Endothelial cell of umbilical vein (primary cell): Measurements from ENCODE around the gene STAU1. TPM values are rescaled to one million over a fixed set of nuclear protein-coding genes. Genes with fewer than 3 reads are reported as not detected.

Source experiments
- BruUV-seq: library from RNA; stranded (reverse); fragments of 400-500 nt; replicated peaks from 2 replicates; lab custom pipeline; 2021; lab: Mats Ljungman, UMichigan
- CTCF ChIA-PET: fragments of 300-600, 350-600 bp; sonication (Branson Sonifier 250); formaldehyde crosslinking; loops from one replicate; lab custom pipeline; 2021; ENCODE audit warnings: antibody characterized with exemption, inconsistent platforms; lab: Charles Lee
- POLR2A ChIA-PET: fragments of 300-600, 350-600 bp; sonication (Branson Sonifier 250); formaldehyde crosslinking; loops from one replicate; lab custom pipeline; 2021; ENCODE audit warnings: antibody characterized with exemption, inconsistent platforms; lab: Charles Lee
- DNase-seq: peaks from one replicate; pipeline ENCODE4 v3.0.0-alpha.2; 2011; ENCODE audit warnings: low read depth, low spot score
- FAIRE-seq: peaks from 2 replicates; lab custom pipeline; 2011; peaks lifted over from hg19 to GRCh38; lab: Jason Lieb, UNC
- H2AFZ ChIP-seq: 2 replicates; pipeline ENCODE4 v1.6.0; 2012; ENCODE audit warnings: low read depth, low read length, control low read depth, inconsistent platforms
- H3K27ac ChIP-seq: 2 replicates; pipeline ENCODE4 v1.5.1; 2011; ENCODE audit warnings: low read depth, mild to moderate bottlenecking, control low read depth, low read length, moderate library complexity; ENCODE audit not compliant: insufficient read depth
- H3K27me3 ChIP-seq, 2 experiments: 2 replicates each; pipeline versions ENCODE4 v1.6.0 to v1.6.1; 2011; ENCODE audit warnings: low read length in 2 of 2, mixed read lengths in 1 of 2; ENCODE audit not compliant: control insufficient read depth in 2 of 2, insufficient read depth in 2 of 2
- H3K36me3 ChIP-seq, 2 experiments: 2 replicates in 1 of 2; 3 replicates in 1 of 2; pipeline ENCODE4 v1.5.1; 2011; ENCODE audit warnings: low read length in 2 of 2, mild to moderate bottlenecking in 1 of 2, moderate library complexity in 1 of 2; ENCODE audit not compliant: control insufficient read depth in 2 of 2, insufficient read depth in 2 of 2; ENCODE audit errors: extremely low read depth in 1 of 2
- H3K4me1 ChIP-seq: 3 replicates; pipeline ENCODE4 v1.5.1; 2011; ENCODE audit warnings: mild to moderate bottlenecking, low read length; ENCODE audit not compliant: control insufficient read depth, insufficient read depth; ENCODE audit errors: extremely low read depth
- H3K4me2 ChIP-seq: 2 replicates; pipeline ENCODE4 v1.6.1; 2011; ENCODE audit warnings: low read length, control low read depth, mixed read lengths; ENCODE audit not compliant: insufficient read depth
- H3K4me3 ChIP-seq, 3 experiments: fragments of 200-600 bp in 1 of 3; sonication (generic), shearing (Covaris generic) in 1 of 3; replicated peaks in 1 of 3; 2 replicates each; pipeline ENCODE4 v1.5.1; 2011 to 2016; ENCODE audit warnings: control low read depth in 3 of 3, low read length in 3 of 3, mild to moderate bottlenecking in 2 of 3, inconsistent platforms in 1 of 3, low read depth in 1 of 3, moderate library complexity in 1 of 3; ENCODE audit not compliant: insufficient read depth in 1 of 3
- H3K79me2 ChIP-seq: 2 replicates; pipeline ENCODE4 v1.6.0; 2012; ENCODE audit warnings: low read length, inconsistent platforms; ENCODE audit not compliant: control insufficient read depth, insufficient read depth
- H3K9ac ChIP-seq: replicated peaks from 2 replicates; pipeline ENCODE3; 2011; ENCODE audit warnings: low read length, control low read depth; ENCODE audit not compliant: insufficient read depth; ENCODE audit errors: extremely low read depth
- H3K9me1 ChIP-seq: replicated peaks from 3 replicates; pipeline ENCODE4 v1.6.0; 2011; ENCODE audit warnings: mild to moderate bottlenecking, low read length; ENCODE audit not compliant: control insufficient read depth, insufficient read depth; ENCODE audit errors: extremely low read depth
- H3K9me3 ChIP-seq: replicated peaks from 2 replicates; pipeline ENCODE4 v1.5.1; 2012; ENCODE audit warnings: low read length, inconsistent platforms; ENCODE audit not compliant: control insufficient read depth, insufficient read depth
- H4K20me1 ChIP-seq: replicated peaks from 2 replicates; pipeline ENCODE3; 2011; ENCODE audit warnings: mild to moderate bottlenecking, low read length; ENCODE audit not compliant: control insufficient read depth, insufficient read depth; ENCODE audit errors: extremely low read depth
- FOS ChIP-seq: IDR thresholded peaks from 2 replicates; pipeline ENCODE4 v1.6.1; 2011; ENCODE audit warnings: mild to moderate bottlenecking, low read length, moderate library complexity, borderline replicate concordance; ENCODE audit not compliant: insufficient read depth
- GATA2 ChIP-seq: IDR thresholded peaks from 2 replicates; pipeline ENCODE4 v1.7.0; 2011; ENCODE audit warnings: low read depth, mild to moderate bottlenecking, moderate library complexity, mixed read lengths, low read length; ENCODE audit not compliant: insufficient read length, insufficient read depth
- MYC ChIP-seq: IDR thresholded peaks from one replicate; pipeline ENCODE4 v1.6.1; 2011; ENCODE audit warnings: mild to moderate bottlenecking, low read depth, low read length
- POLR2A ChIP-seq: IDR thresholded peaks from 2 replicates; pipeline ENCODE4 v1.6.1; 2012; ENCODE audit warnings: low read depth, mild to moderate bottlenecking, control low read depth, low read length
- dilution Hi-C: fragments of 300-500 bp; cut with MboI; formaldehyde crosslinking; loops from one replicate; pipeline ENCODE4 v1.15.0; 2019; ENCODE audit warnings: low sequenced_read_pairs; ENCODE audit not compliant: extremely low pct_ligation_motif_present
- intact Hi-C: fragments of 100-400 bp; cut with micrococcal nuclease; formaldehyde crosslinking; loops from one replicate; pipeline ENCODE4 v1.10.0; 2022
- polyA plus RNA-seq, 4 experiments: library from polyadenylated mRNA; depleted of rRNA in 3 of 4; stranded (reverse) in 3 of 4; unstranded in 1 of 4; fragments of >200 nt; gene quantifications; 2 replicates each; pipeline versions ENCODE4 v1.2.1 to v1.2.3, GENCODE V29; 2011 to 2012; ENCODE audit warnings: missing spikeins in 1 of 4
- total RNA-seq: library from RNA; stranded (reverse); gene quantifications from 2 replicates; pipeline ENCODE4 v1.2.3, GENCODE V29; 2021
- TF ChIP-seq, protein P1 (sequence below): IDR thresholded peaks from 2 replicates; pipeline ENCODE4 v1.6.1; 2011; ENCODE audit not compliant: insufficient read depth, insufficient read length
- TF ChIP-seq, protein P2 (sequence below), 2 donors: IDR thresholded peaks; 1 replicate in 1 of 2; 2 replicates in 1 of 2; pipeline ENCODE4 v1.5.1; 2011; ENCODE audit warnings: low read length in 2 of 2, mild to moderate bottlenecking in 2 of 2, moderate library complexity in 2 of 2, control low read depth in 1 of 2, inconsistent platforms in 1 of 2, low read depth in 1 of 2; ENCODE audit not compliant: insufficient read depth in 1 of 2; ENCODE audit errors: extremely low read depth in 1 of 2

STAU1 gene
- total and polyA plus RNA-seq, 2 donors (not counting 3 experiments of a cell fraction or from before 2014, with no cell fraction given): 53.1 to 98.1 TPM

DNA sequence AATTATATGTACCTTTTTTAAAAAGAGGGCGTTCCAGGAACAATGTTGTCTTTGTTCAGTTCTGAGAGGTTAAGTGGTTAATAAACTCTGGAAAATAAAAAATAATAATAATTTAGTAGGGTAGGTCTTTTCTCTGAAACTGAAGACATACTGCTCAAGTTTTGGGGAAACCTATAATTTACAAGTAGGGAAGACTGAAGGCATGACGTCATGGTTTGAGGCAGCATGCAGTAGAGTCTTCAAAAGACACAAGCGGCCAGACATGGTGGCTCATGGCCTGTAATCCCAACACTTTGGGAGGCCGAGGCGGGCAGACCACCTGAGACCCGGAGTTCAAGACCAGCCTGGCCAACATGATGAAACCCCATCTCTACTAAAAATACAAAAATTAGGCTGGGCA lies 14.0 kb downstream of the STAU1 start:
- Histone ChIP-seq H3K4me3 (no peak overlapping the region), H3K36me3 (peaks cover 3% of the 10 kb centered on the region in 2 experiments), H3K4me2 (no peak overlapping the region), H4K20me1 (peaks cover 2% of the 10 kb centered on the region), H3K9me3 (no peaks in the 10 kb centered on the region), H3K4me1 (no peaks in the 10 kb centered on the region), H3K9me1 (no peaks in the 10 kb centered on the region), H3K27ac (no peak overlapping the region), H3K27me3 (no peaks in the 10 kb centered on the region), H3K79me2 (peaks cover 67% of the 10 kb centered on the region), H2AFZ (no peak overlapping the region), H3K9ac (no peak overlapping the region)
- FAIRE-seq (no peak), DNase-seq (no peak)
- dilution Hi-C loops (no loop called here), intact Hi-C loops (no loop called here)
- no TSS peak for BruUV-seq
- TF ChIP-seq FOS (no peak), POLR2A (no peak), GATA2 (no peak)
- TF ChIP-seq, protein P1, sequence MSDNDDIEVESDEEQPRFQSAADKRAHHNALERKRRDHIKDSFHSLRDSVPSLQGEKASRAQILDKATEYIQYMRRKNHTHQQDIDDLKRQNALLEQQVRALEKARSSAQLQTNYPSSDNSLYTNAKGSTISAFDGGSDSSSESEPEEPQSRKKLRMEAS: no peak
- ChIA-PET POLR2A (no interaction called here), CTCF (no interaction called here)

DNA sequence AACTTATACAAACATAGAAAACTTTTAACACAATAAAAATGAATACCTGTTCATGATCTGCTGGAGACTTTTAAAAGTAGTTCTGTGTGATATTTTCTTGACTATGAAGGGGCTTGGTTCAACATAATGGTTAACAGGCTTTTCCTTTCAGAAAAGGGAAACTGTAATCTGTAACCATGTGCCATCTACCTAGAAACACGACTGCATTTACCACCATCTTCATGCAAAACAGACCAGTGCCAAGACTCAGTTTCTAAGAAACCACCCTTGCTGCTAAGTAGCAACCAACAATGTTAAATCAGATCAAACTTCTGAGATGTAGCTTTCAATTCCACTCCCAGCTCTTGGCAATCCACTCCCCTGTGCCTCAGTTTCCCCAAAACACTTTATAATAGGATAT lies 15.7 kb downstream of the STAU1 start:
- dilution Hi-C loops: no loop called here
- ChIA-PET POLR2A (no interaction called here), CTCF (no interaction called here)
- no peaks in the 10 kb centered on the region for H3K9me3 ChIP-seq
- no peaks in the 10 kb centered on the region for H3K27me3 ChIP-seq
- FAIRE-seq (no peak), DNase-seq (no peak)
- BruUV-seq: no TSS peak
- H3K36me3 ChIP-seq: peaks cover 0 to 3% of the 10 kb centered on the region in 2 experiments
- no peak overlapping the region for H2AFZ ChIP-seq
- H3K79me2 ChIP-seq: peaks cover 73% of the 10 kb centered on the region
- TF ChIP-seq, protein P2, sequence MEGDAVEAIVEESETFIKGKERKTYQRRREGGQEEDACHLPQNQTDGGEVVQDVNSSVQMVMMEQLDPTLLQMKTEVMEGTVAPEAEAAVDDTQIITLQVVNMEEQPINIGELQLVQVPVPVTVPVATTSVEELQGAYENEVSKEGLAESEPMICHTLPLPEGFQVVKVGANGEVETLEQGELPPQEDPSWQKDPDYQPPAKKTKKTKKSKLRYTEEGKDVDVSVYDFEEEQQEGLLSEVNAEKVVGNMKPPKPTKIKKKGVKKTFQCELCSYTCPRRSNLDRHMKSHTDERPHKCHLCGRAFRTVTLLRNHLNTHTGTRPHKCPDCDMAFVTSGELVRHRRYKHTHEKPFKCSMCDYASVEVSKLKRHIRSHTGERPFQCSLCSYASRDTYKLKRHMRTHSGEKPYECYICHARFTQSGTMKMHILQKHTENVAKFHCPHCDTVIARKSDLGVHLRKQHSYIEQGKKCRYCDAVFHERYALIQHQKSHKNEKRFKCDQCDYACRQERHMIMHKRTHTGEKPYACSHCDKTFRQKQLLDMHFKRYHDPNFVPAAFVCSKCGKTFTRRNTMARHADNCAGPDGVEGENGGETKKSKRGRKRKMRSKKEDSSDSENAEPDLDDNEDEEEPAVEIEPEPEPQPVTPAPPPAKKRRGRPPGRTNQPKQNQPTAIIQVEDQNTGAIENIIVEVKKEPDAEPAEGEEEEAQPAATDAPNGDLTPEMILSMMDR (IDR thresholded peaks at IDR 0.05; ENCODE audit: extremely low read depth in 1 of 2, insufficient read depth in 1 of 2, low read depth in 1 of 2, low read length in 2 of 2): no peak
- TF ChIP-seq POLR2A: no peak
- TF ChIP-seq MYC: no peak
- H3K4me1 ChIP-seq: no peaks in the 10 kb centered on the region
- no peak overlapping the region for H3K4me2 ChIP-seq
- H3K4me3 ChIP-seq: no peak overlapping the region
- peaks cover 2% of the 10 kb centered on the region for H4K20me1 ChIP-seq
- intact Hi-C loops: no loop called here
- H3K9me1 ChIP-seq: no peaks in the 10 kb centered on the region
- no peak overlapping the region for H3K27ac ChIP-seq
- no peak overlapping the region for H3K9ac ChIP-seq
